Thyroid gland (tissue), 4 donors: ENCODE measurements around the gene LRP1-AS.

ENCODE experiments used
- CTCF ChIP-seq, 6 experiments: fragments of 200-600 bp in 3 of 6; fragments of 450-650 bp in 3 of 6; sonication (generic) in 3 of 6; IDR thresholded peaks; one replicate each; pipeline ENCODE4 v1.5.1; 2016 to 2019; ENCODE audit warnings: antibody characterized with exemption in 6 of 6, mild to moderate bottlenecking in 2 of 6, inconsistent platforms in 1 of 6, moderate library complexity in 1 of 6
- POLR2A ChIP-seq, 2 donors: fragments of 450-650 bp; IDR thresholded peaks; one replicate each; pipeline ENCODE4 v1.6.1; 2017; ENCODE audit warnings: antibody characterized with exemption in 2 of 2, mild to moderate bottlenecking in 2 of 2, moderate library complexity in 1 of 2

GRCh38 chr12:57164454-57164853 is 17.0 kb upstream of the LRP1-AS start:
- TF ChIP-seq CTCF (IDR thresholded peaks at IDR 0.05) (no peak), POLR2A (IDR thresholded peaks at IDR 0.05) (no peak)
